Measurements from ENCODE around the gene ADAM12. TPM values are rescaled to one million over a fixed set of nuclear protein-coding genes. Genes with fewer than 3 reads are reported as not detected.
"Not testable (repeated sequence)": the region's sequence is repeated elsewhere in the genome, so short reads cannot be mapped to it uniquely, and the experiment has no call there.

ADAM12 gene
- total RNA-seq, 3 donors from 2014 or later (not counting 1 experiment from before 2014, with no cell fraction given) = 1.6 to 1.9 (median 1.8) TPM

GRCh38 chr10:126054191-126054590, 334.1 kb downstream of the ADAM12 start:
- Mint-ChIP-seq H3K4me3 (no peak overlapping the region), H3K36me3 (no peaks in the 10 kb centered on the region), H3K4me1 (peaks cover 0 to 11% of the 10 kb centered on the region in 2 donors), H3K27ac (no peak overlapping the region), H3K9me3 (no peaks in the 10 kb centered on the region), H3K27me3 (ENCODE audit: low read depth in 2 of 2) (peaks cover 21 to 36% of the 10 kb centered on the region in 2 donors)
- Histone ChIP-seq H3K27me3 (ENCODE audit: control insufficient read depth, insufficient read depth, low read length) (no peaks in the 10 kb centered on the region), H3K27ac (ENCODE audit: low read length) (no peak overlapping the region), H3K9me3 (ENCODE audit: control insufficient read depth, insufficient read depth, low read length) (no peaks in the 10 kb centered on the region), H3K4me1 (ENCODE audit: control insufficient read depth, insufficient read depth, low read length) (no peaks in the 10 kb centered on the region), H3K4me3 (ENCODE audit: low read length) (no peak overlapping the region), H3K36me3 (ENCODE audit: control insufficient read depth, insufficient read depth, low read length) (no peaks in the 10 kb centered on the region)
- DNase-seq (no peak), ATAC-seq (no peak)
- TF ChIP-seq CTCF (IDR thresholded peaks at IDR 0.05) = no peak
- WGBS (ENCODE audit: insufficient coverage) = 94% methylated on average over 6 of the region's 6 CpGs
- intact Hi-C loops (cut with micrococcal nuclease) = no loop called here

- Mint-ChIP-seq H3K4me1 (peaks cover 0 to 11% of the 10 kb centered on the region in 2 donors), H3K9me3 (no peaks in the 10 kb centered on the region), H3K36me3 (no peaks in the 10 kb centered on the region), H3K27me3 (ENCODE audit: low read depth in 2 of 2) (peaks cover 18 to 32% of the 10 kb centered on the region in 2 donors), H3K27ac (no peak overlapping the region), H3K4me3 (no peak overlapping the region)
- H3K27ac ChIP-seq (ENCODE audit: low read length) = no peak overlapping the region
- H3K4me1 ChIP-seq (ENCODE audit: control insufficient read depth, insufficient read depth, low read length) = no peaks in the 10 kb centered on the region
- intact Hi-C loops (cut with micrococcal nuclease) = no loop called here
- H3K36me3 ChIP-seq (ENCODE audit: control insufficient read depth, insufficient read depth, low read length) = no peaks in the 10 kb centered on the region
- H3K27me3 ChIP-seq (ENCODE audit: control insufficient read depth, insufficient read depth, low read length) = no peaks in the 10 kb centered on the region
- no peaks in the 10 kb centered on the region for H3K9me3 ChIP-seq (ENCODE audit: control insufficient read depth, insufficient read depth, low read length)
- 100% methylated on average over 1 of the region's 2 CpGs for WGBS (ENCODE audit: insufficient coverage)
- no peak for TF ChIP-seq CTCF (IDR thresholded peaks at IDR 0.05)
- no peak overlapping the region for H3K4me3 ChIP-seq (ENCODE audit: low read length)
- DNase-seq = no peak
- no peak for ATAC-seq
Measured at GRCh38 chr10:126052171-126052570, 336.1 kb downstream of the ADAM12 start.

- no peak for DNase-seq
- peaks cover 18 to 32% of the 10 kb centered on the region in 2 donors for H3K27me3 Mint-ChIP-seq (ENCODE audit: low read depth in 2 of 2)
- Histone ChIP-seq H3K4me3 (ENCODE audit: low read length) (no peak overlapping the region), H3K36me3 (ENCODE audit: control insufficient read depth, insufficient read depth, low read length) (no peaks in the 10 kb centered on the region), H3K27me3 (ENCODE audit: control insufficient read depth, insufficient read depth, low read length) (no peaks in the 10 kb centered on the region), H3K27ac (ENCODE audit: low read length) (no peak overlapping the region), H3K9me3 (ENCODE audit: control insufficient read depth, insufficient read depth, low read length) (no peaks in the 10 kb centered on the region), H3K4me1 (ENCODE audit: control insufficient read depth, insufficient read depth, low read length) (no peaks in the 10 kb centered on the region)
- H3K27ac Mint-ChIP-seq = no peak overlapping the region
- WGBS (ENCODE audit: insufficient coverage) = 60% methylated on average over 13 of the region's 13 CpGs
- H3K4me1 Mint-ChIP-seq = peaks cover 0 to 11% of the 10 kb centered on the region in 2 donors
- no peaks in the 10 kb centered on the region for H3K9me3 Mint-ChIP-seq
- no peaks in the 10 kb centered on the region for H3K36me3 Mint-ChIP-seq
- no peak overlapping the region for H3K4me3 Mint-ChIP-seq
- intact Hi-C loops (cut with micrococcal nuclease) = no loop called here
- TF ChIP-seq CTCF (IDR thresholded peaks at IDR 0.05) = no peak
- no peak for ATAC-seq
Measured at GRCh38 chr10:126049759-126050700, 338.2 kb downstream of the ADAM12 start.

- peaks cover 0 to 17% of the 10 kb centered on the region in 2 donors for H3K4me1 Mint-ChIP-seq
- H3K4me3 ChIP-seq (ENCODE audit: low read length); H3K27ac ChIP-seq (ENCODE audit: low read length); H3K27me3 ChIP-seq (ENCODE audit: control insufficient read depth, insufficient read depth, low read length); H3K4me3 Mint-ChIP-seq; H3K36me3 Mint-ChIP-seq; H3K9me3 ChIP-seq (ENCODE audit: control insufficient read depth, insufficient read depth, low read length); H3K9me3 Mint-ChIP-seq; H3K36me3 ChIP-seq (ENCODE audit: control insufficient read depth, insufficient read depth, low read length); intact Hi-C loops (cut with micrococcal nuclease); H3K4me1 ChIP-seq (ENCODE audit: control insufficient read depth, insufficient read depth, low read length); ATAC-seq; DNase-seq: not testable (repeated sequence)
- H3K27me3 Mint-ChIP-seq (ENCODE audit: low read depth in 2 of 2) = peaks cover 18 to 25% of the 10 kb centered on the region in 2 donors
- 80% methylated on average over 1 of the region's 1 CpG for WGBS (ENCODE audit: insufficient coverage)
- H3K27ac Mint-ChIP-seq = peak overlapping the region in 1 of 2 donors; percentile 13
Measured at GRCh38 chr10:126047749-126048148, 340.5 kb downstream of the ADAM12 start.
